ENCODE measurements around the gene AP1AR. TPM values are rescaled to one million over a fixed set of nuclear protein-coding genes. Genes with fewer than 3 reads are reported as not detected.

The AP1AR gene
- total and polyA plus RNA-seq, 2 of the 4 experiments (the other 2 are of a cell fraction) = 4.0 to 4.7 TPM

- Histone ChIP-seq H3K79me1 (ENCODE audit: low read depth in 1 of 2, low read length in 2 of 2) (no peaks in the 10 kb centered on the region), H3K18ac (ENCODE audit: low read depth, low read length) (no peak overlapping the region), H3K56ac (ENCODE audit: extremely low read depth, insufficient read depth, low read length) (no peak overlapping the region), H4K5ac (ENCODE audit: low read depth, low read length) (no peak overlapping the region), H2AK5ac (ENCODE audit: low read depth, low read length) (no peak overlapping the region), H2BK15ac (ENCODE audit: low read depth, low read length) (no peak overlapping the region), H3K36me3 (ENCODE audit: control insufficient read depth, insufficient read depth, low read length) (no peaks in the 10 kb centered on the region), H3K27me3 (ENCODE audit: control insufficient read depth, insufficient read depth, low read length) (peaks cover 2% of the 10 kb centered on the region; the same call in 1 of the 2 replicates), H3K27ac (ENCODE audit: insufficient read depth, low read length) (no peak overlapping the region), H3K9ac (ENCODE audit: low read depth, low read length) (no peak overlapping the region), H3K23ac (ENCODE audit: low read depth, low read length) (no peak overlapping the region), H3K4me2 (ENCODE audit: low read depth, low read length) (no peak overlapping the region), H4K20me1 (ENCODE audit: insufficient read depth, low read length) (no peaks in the 10 kb centered on the region), H3K4ac (ENCODE audit: low read depth, low read length) (no peak overlapping the region), H2BK5ac (ENCODE audit: low read depth, low read length, poor library complexity, severe bottlenecking) (no peak overlapping the region), H3K9me3 (ENCODE audit: control insufficient read depth, insufficient read depth, low read length) (no peaks in the 10 kb centered on the region), H2BK20ac (ENCODE audit: low read depth, low read length) (no peak overlapping the region), H2AFZ (replicated peaks; ENCODE audit: low read length, poor library complexity) (no peak overlapping the region), H4K8ac (ENCODE audit: low read depth in 2 of 2, low read length in 2 of 2) (no peak overlapping the region), H4K91ac (ENCODE audit: insufficient read depth, low read depth, low read length) (no peak overlapping the region), H3K9me1 (ENCODE audit: insufficient read depth, low read length) (no peaks in the 10 kb centered on the region), H3K14ac (replicated peaks; ENCODE audit: low read depth, low read length) (no peak overlapping the region), H3K4me1 (ENCODE audit: control insufficient read depth, insufficient read depth, low read length) (no peaks in the 10 kb centered on the region), H2BK120ac (ENCODE audit: low read depth, low read length) (no peak overlapping the region), H2AK9ac (replicated peaks; ENCODE audit: low read depth, low read length, poor library complexity) (no peak overlapping the region), H3K4me3 (ENCODE audit: insufficient read depth, low read depth, low read length) (no peak overlapping the region)
- BruUV-seq (replicated peaks) = no TSS peak
- 56% methylated on average over 2 of the region's 4 CpGs; no CpG with 5 or more reads in 1 of the 2 experiments for WGBS, 2 experiments (ENCODE audit: extremely low coverage in 2 of 2, insufficient read length in 1 of 2)
- dilution Hi-C loops (cut with HindIII; ENCODE audit: low sequenced_read_pairs, unreplicated experiment) (no loop called here), in situ Hi-C loops (cut with MboI; ENCODE audit: low sequenced_read_pairs) (no loop called here), intact Hi-C loops (cut with micrococcal nuclease) (no loop called here)
- TF ChIP-seq FOS (IDR thresholded peaks at IDR 0.05; ENCODE audit: low read depth, low read length) (no peak), CHD1 (IDR thresholded peaks at IDR 0.05; ENCODE audit: low read depth, low read length) (no peak), CEBPB (IDR thresholded peaks at IDR 0.05; ENCODE audit: low read depth, low read length) (no peak), MAFK (IDR thresholded peaks at IDR 0.05; ENCODE audit: low read depth, low read length) (no peak), BHLHE40 (IDR thresholded peaks at IDR 0.05; ENCODE audit: low read depth, low read length) (no peak), MXI1 (IDR thresholded peaks at IDR 0.05; ENCODE audit: borderline replicate concordance, low read depth, low read length) (no peak), MAZ (IDR thresholded peaks at IDR 0.05; ENCODE audit: borderline replicate concordance, low read depth, low read length) (no peak), RAD21 (IDR thresholded peaks at IDR 0.05; ENCODE audit: low read length) (no peak), RFX5 (IDR thresholded peaks at IDR 0.05; ENCODE audit: low read depth, low read length) (no peak), POLR2A (IDR thresholded peaks at IDR 0.05; ENCODE audit: low read depth, low read length) (no peak), CTCF (conservative IDR thresholded peaks at IDR 0.05; ENCODE audit: low read depth, low read length) (no peak), USF2 (IDR thresholded peaks at IDR 0.05; ENCODE audit: low read depth, low read length) (no peak), SMC3 (IDR thresholded peaks at IDR 0.05; ENCODE audit: low read depth, low read length) (no peak), NFE2L2 (IDR thresholded peaks at IDR 0.05; ENCODE audit: low read depth, low read length) (no peak), ELK1 (IDR thresholded peaks at IDR 0.05; ENCODE audit: borderline replicate concordance, low read depth, low read length) (no peak)
- DNase-seq (no peak), ATAC-seq (ENCODE audit: low read depth) (no peak)
- ChIA-PET POLR2A (ENCODE audit: unreplicated experiment) (no interaction called here), CTCF (interaction anchor here (1.0 kb wide), 1 partner anchor 12 kb away, joined by 3 read pairs; no protein-coding TSS in a partner anchor)
These were observed 29.6 kb upstream of the AP1AR start for GRCh38 chr4:112201915-112202505.

Data from IMR-90 (cell line).